GM23338 (cell line): ENCODE results near the gene PRMT9.

Source experiments
- EZH2 ChIP-seq: fragments of 200-600 bp; sonication (generic); IDR thresholded peaks from one replicate; pipeline ENCODE4 v1.8.0; 2017; ENCODE audit warnings: antibody characterized with exemption, mild to moderate bottlenecking, low read depth; ENCODE audit not compliant: unreplicated experiment
- JUNB ChIP-seq: IDR thresholded peaks from one replicate; pipeline ENCODE4 v1.6.1; 2016; ENCODE audit warnings: antibody characterized with exemption; ENCODE audit not compliant: unreplicated experiment
- TF ChIP-seq, protein P1 (sequence below), 2 experiments: fragments of 200-600 bp in 1 of 2; sonication (generic) in 1 of 2; conservative IDR thresholded peaks; 2 replicates each; pipeline versions ENCODE4 v1.5.1 to v1.6.1; 2016 to 2017; ENCODE audit warnings: antibody characterized with exemption in 2 of 2, low read depth in 2 of 2, mild to moderate bottlenecking in 2 of 2, moderate library complexity in 1 of 2

DNA sequence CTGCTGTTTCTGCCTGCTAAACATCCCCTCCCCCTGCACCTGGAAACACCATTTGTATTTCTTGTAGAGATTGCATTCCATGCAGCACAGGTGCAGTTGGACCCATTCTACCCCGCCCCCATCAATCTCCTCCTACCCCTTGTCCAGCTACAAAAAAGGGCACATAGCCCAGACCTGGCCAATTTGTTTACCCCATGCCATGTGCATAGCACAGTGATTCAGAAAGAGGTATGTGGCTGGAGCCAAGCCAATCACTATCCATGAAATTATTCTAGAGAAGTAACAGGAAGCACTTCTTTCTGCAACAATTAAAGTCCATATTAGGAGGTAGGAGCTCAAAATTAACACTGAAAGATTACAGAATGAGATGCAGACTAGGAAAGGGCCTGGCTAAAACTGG, 87.0 kb downstream of the PRMT9 start:
- TF ChIP-seq, protein P1, sequence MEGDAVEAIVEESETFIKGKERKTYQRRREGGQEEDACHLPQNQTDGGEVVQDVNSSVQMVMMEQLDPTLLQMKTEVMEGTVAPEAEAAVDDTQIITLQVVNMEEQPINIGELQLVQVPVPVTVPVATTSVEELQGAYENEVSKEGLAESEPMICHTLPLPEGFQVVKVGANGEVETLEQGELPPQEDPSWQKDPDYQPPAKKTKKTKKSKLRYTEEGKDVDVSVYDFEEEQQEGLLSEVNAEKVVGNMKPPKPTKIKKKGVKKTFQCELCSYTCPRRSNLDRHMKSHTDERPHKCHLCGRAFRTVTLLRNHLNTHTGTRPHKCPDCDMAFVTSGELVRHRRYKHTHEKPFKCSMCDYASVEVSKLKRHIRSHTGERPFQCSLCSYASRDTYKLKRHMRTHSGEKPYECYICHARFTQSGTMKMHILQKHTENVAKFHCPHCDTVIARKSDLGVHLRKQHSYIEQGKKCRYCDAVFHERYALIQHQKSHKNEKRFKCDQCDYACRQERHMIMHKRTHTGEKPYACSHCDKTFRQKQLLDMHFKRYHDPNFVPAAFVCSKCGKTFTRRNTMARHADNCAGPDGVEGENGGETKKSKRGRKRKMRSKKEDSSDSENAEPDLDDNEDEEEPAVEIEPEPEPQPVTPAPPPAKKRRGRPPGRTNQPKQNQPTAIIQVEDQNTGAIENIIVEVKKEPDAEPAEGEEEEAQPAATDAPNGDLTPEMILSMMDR (conservative IDR thresholded peaks at IDR 0.05; ENCODE audit: low read depth in 2 of 2), result no peak
- no peak for TF ChIP-seq EZH2
- TF ChIP-seq JUNB, result no peak
